Activated CD4-positive, CD25-positive, alpha-beta regulatory T cell treated with anti-CD3 and anti-CD28 coated beads, Interleukin-2, amount 50 U/mL, for 72 hours (primary cell): ENCODE measurements around the gene PKLR.
"Not testable (repeated sequence)": the region's sequence is repeated elsewhere in the genome, so short reads cannot be mapped to it uniquely, and the experiment has no call there.

Source experiments
- DNase-seq: peaks from one replicate; pipeline ENCODE4 v3.0.0; 2021

Gene PKLR

DNA sequence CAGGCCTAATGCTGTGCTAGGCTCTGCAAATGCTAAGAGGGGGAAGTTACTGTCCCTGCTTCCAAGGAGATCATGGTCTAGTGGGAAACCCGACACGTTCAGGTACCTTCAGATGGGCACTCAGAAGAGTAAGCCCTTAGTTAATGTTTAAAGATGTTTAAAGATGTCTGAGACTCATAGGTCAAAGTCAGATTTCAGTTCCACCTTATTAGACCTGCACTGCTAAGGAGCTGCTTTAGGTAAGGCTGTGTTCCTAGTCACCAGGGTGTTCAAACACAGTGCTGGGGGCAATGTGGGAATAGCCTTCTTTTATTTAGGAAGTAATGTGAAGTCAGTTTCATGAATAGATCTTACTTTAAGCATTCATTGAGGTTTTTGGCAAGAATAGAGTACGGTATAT, 15.7 kb upstream of the PKLR start:
- no peak for DNase-seq

DNA sequence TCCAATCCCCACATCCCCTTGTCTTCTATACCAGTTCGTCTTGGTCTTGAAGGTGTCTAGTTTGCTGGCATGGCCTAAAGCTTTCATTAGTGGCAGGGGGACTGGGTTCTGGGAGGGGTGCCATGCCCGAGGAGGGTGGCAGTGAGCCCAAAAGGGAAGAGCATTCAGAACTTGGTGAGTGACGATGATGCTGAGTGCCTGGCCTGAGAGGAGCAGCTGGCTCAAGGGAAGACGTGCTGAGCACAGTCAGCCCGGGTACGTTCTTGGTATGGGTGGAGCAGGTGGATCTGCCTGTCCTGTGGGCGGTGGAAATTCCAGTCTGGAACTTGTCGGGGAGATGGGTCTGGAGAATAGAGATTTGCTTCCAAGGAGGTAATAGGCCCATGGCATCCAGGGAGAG, 12.0 kb upstream of the PKLR start:
- no peak for DNase-seq

DNA sequence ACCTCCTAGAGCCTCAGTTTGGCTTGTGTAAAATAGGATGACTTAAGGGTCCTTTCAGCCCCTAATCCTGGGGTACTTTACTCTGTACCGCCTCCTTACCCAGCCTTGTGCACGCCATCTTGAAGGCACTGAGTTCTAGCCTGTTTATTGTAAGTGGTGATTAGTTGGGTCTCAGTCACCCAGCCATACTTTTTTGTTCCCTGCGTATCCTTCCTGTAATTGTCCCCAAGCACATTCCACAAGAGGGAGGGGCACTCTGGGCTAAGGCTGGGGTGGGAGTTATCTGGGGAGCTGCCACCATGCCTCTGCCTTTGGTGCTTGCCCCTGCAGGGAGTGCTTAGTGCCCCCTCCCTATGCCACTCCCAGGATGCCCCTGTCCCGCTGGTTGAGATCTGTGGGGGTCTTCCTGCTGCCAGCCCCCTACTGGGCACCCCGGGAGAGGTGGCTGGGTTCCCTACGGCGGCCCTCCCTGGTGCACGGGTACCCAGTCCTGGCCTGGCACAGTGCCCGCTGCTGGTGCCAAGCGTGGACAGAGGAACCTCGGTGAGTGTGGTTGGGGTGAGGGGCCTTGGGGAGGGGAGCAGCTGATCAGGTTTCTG, 8.3 kb upstream of the PKLR start:
- no peak for DNase-seq

DNA sequence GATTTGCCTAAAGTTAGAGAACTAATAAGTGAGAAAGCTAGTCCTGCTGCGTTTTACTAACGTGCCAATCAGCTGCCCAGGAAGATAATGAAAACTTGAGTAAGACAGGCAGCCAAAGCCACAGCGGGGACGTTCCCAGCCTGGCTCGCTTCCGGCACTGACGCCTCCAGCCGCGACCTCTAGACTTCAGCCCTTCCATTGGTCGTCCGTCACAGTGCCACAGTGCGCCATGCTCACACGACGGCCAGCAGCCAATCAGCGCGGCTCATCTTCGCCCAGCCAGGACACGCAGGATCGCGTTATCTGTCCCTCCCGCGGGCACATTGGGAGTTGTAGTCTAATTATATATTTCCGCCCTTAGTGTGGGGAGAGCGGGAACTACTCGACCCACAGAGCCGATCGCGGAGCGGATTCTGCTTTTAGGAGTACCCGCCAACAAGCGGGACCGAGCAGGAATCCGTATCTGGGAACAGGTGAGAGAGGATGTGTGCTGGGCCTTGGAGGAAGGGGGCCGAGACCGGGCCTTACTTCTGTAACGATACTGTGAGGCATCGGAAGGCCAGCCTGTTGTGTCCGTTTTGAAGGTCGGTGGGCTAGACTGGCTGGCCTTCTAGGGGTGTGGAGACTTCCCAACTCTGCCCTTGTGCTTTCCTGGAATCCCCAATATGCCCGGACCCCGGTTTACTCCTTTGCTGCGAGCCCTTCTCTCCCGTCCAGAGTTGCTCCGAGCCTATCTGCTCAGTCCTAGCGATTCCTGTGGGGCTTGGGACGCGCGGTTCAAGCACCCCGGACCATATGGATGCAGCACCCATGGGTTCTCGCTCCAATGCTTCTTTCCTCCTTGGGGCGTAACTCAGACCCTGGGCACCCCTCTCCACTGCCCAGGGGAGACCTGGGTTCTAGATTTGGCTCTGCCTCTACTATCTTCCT, 7.5 kb upstream of the PKLR start, which contains the start of gene FDPS:
TSS of gene FDPS (plus strand) at position 374 of the 930 bp plus-strand sequence. CDS start 924 bp downstream, outside the sequence.
- DNase-seq, result peak; percentile 93

DNA sequence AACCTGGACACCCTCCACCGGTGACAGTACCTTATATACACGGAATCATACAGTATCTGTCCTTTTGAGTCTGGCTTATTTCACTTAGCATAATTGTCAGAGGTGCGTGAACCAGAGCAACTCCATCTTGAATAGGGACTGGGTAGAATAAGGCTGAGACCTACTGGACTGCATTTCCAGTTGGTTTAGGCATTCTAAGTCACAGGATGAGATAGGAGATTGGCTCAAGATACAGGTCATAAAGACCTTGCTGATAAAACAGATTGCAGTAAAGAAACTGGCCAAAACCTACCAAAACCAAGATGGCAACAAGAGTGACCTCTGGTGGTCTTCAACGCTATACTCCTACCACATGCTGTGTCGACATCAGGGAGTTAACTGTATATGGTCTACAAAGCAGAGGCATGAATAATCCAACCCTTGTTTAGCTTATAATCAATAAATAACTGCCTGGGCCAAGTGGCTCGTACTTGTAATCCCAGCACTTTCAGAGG, 6.1 kb upstream of the PKLR start:
- no peak for DNase-seq

DNA sequence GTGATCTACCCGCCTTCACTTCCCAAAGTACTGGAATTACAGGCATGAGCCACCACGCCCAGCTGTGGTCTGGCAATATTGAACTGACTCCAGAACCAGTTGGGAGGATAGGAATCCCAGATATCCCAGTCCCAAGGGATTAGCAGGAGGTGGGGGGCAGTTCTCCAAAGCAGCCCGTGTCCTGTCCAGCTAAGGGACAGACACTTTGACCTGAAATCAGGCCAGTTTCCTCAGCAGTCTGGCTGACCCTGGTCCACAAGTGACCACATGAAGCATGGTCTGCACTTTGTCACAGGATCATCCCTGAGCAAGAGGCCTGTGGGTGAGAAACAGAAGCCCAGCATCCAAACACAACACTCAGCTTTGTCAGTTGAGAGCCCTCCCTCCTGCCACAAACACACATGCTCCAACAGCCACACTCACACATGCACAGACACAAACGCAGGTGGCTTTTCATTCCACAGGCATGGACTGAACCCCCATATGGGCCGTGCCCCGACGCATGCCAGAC, 4.7 kb upstream of the PKLR start:
- DNase-seq, result no peak

DNA sequence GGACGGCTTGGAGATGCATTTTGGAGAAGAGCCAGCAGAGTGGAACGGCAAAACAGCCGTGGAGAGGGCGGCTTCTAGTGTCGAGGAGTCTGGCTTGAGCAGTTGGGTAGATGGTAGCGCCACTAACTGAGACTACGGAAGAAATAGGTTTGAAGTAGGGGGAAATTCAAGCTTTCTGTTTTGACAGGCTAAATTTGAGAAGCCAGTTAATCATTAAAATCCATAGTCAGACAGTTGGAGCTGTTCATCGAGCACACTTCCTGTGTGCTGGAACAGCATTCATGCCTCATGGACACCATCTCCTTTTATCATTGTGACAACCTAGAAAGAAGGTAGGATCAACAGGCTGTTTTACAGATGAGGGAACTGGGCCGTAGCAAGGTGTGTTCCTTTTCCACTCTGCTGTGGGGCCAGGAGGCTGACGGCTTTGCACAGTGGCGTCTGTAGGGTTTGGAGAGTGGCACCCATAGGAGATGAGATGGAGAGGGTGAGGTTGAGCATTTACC, 3.4 kb upstream of the PKLR start:
- no peak for DNase-seq

DNA sequence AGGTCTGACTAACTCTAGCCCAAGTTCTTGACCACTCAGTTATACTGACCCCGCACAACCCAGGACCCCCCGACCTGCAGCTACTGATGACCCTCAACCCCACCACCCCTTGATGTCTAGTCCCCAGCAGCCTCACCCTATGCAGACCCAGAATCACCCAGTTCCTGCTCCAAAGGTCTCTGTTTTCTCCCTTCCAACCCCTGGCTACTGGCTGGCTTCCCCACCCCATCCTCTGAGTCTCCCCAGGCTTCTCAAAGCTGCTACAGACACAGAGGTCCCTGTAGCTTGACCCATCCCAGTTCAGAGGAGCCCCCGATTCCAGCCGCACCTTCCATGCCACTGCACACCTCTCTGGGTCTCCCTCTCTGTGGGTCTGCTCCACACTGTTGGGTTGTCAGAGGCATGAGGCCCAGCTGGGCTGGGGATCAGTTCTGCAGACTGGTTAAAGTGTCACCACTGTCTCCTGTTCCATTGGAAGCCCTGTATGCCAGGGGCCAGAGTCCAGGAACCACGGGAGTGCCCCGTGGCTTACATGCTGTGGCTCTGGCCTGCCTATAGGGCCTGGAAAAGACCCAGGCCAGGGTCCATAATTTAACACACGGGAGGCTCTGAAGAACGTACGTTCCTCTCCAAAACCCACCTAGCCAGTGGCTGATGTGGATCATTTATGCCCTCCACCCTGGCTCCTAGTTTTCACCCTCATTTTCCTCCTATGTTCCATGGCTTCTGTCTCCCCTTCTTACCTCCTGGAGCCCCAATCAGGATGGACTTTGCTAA, 497 bp downstream of the PKLR start:
- no peak for DNase-seq

DNA sequence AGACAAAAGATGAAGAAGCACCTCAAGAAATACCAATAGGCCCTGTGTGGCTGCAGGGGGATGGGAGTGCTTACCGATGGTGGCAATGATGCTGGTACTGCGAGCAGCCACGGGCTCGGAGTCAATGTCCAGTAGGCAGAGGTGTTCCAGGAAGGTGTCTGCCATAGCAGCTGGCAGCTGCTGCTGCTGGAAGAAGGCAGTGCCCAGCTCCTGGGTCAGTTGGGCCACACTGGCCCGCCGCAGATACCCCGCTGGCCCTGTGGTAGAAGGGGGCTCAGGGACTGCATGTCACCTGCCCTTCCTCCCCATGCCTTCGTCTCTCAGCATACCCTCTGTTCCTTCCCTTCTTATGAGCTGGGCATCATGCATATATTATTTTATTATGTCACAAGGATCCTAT, 1.2 kb downstream of the PKLR start:
- no peak for DNase-seq

DNA sequence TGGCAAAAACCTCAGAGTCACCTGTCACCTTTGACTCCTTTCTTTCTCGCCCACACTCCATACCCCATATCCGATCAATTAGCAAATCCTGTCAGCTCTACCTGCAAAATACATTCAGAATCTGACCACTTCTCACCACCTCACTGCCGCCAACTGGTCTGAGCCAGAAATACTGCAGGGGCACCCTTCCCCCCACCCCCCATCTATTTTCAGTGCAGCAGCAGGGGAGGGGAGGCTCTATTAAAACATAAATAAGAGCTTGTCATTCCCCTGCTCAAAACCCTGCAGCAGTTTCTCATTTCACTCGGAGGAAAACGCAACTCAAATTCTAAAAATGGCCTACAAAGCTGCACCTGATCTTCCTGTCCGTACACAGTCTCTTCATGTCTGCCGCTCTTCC, 3.9 kb downstream of the PKLR start:
- DNase-seq, result no peak

DNA sequence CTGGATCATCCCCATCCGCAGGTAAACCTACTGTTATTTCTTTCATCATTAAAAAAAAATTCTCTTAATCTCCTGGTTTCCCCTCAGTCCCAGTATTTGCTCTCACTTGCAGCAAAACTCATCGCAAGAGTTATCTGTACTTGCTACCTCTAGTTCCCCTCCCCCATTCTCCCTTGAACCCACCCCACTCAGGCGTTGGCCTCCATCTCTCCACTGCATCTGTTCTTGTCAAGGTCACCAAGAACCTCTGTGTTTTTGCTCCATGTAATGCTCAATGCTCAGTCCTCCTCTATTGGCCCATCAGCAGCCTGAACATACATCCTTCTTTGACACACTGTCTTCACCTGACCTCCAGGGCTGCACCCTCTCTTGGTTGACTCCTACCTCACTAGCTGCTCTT, 4.6 kb downstream of the PKLR start:
- no peak for DNase-seq

DNA sequence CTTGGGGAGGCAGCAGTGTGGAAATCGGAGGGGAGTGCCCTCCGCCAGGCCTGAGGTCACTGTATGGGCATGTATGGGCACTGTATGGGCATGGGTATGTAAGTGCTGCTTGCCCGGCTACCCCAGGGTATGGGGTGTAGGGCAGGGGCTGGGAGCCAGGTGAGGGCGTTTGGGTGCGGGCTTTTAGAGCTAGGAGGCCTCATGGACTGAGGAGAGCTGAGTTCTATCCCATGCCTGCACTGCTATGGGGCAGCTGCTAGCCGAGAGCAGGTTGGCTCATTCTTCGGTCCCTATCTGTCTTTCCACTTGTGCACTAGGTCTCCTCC, 5.3 kb downstream of the PKLR start:
- no peak for DNase-seq

DNA sequence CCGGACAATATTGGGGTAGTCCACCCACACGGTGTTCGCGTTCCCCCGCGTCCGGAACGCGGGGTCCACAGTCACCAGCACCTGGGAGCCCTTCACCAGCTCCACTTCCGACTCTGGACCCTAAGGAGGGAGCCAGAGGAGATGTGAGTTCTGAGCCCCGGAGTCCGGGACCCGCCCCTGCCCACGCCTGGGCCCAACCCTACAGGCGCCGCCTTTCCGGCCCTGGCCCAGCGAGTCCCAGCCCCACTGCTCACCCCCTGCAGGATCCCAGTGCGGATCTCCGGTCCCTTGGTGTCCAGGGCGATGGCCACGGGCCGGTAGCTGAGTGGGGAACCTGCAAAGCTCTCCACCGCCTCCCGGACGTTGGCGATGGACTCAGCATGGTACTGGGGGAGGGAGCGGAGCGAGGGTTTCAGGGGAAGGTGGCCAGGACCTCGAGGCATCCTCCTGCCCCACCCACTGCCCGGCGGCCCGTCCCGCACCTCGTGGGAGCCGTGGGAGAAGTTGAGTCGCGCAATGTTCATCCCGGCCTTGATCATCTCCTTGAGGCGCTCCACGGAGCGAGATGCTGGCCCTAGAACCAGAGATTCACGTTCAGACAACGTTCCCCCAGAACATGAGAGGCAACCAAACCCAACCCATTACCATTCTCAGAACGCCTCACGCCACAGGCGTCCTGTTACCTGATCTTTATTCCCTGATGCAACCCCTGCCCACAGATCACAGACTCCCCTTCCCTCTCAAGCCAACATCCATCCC, 5.9 kb downstream of the PKLR start:
- DNase-seq, result no peak

DNA sequence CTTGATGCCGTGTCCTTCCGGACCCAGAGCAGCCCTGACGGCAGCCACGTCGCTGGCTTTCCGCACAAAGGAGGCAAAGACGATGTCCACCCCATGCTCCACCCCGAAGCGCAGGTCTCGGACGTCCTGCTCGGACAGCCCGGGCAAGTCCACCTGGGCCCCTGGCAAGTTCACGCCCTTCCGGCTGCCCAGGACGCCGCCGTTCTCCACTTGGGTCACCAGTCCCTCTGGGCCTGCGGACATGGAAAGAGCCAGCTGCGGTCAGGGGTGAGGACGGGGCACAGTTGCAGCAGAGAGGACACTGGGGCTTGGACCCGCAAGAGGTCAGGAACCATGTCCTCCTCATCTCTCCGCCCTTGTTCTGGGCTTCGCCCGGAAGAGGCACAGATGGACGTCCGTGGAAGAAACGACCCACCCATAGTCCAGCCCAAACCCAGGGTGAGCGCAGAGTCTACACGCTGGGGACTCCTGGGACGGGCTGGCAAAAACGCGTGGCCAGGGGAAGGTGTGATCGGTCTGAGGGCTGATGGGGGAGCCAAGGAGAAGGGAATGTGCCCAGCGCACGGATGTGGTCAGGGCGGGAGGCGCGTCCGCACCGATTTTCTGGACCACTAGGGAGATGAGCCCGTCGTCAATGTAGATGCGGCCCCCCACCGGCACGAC, 6.6 kb downstream of the PKLR start:
- DNase-seq, result no peak

DNA sequence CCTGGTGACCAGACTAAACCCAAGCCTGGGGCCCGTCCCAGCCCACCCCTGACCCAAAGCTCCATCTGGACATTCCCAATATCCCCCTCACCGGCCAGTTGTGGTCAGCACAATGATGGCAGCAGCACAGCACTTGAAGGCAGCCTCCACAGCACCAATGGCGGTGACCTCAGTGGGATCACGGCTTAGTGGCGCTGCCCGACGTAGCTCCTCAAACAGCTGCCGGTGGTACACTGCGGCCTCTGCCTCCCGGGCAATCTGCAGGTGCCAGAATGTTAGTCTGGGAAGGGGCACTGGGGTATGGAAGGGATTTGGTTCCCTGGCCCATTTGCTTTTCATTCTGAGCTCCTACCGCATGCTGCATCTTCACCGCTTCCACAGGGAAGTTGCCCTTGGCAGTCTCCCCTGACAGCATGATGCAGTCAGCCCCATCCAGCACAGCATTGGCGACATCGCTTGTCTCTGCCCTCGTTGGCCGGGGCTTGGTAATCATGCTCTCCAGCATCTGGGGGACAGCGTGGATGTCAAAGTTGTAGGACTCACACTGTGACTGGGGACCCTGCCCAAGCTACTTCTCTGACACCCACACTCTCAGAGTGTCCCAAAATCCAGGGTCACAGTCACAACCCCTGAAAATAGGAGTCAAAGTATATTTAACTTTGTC, 8.0 kb downstream of the PKLR start:
- no peak for DNase-seq

DNA sequence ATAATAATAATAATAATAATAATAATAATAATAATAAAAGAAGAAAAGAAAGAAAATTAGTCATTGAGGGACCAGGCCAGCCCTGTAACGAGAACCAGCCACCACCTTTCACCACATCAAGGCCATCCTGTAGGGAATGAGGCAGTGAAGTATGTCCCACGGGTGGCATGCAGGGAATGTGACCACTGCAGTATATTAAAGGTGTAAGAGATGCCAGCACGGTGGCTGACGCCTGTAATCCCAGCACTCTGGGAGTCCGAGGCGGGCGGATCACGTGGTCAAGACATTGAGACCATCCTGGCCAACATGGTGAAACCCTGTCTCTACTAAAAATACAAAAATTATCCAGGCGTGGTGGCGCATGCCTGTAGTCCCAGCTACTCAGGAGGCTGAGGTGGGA, 10.2 kb downstream of the PKLR start:
- DNase-seq, result not testable (repeated sequence)

DNA sequence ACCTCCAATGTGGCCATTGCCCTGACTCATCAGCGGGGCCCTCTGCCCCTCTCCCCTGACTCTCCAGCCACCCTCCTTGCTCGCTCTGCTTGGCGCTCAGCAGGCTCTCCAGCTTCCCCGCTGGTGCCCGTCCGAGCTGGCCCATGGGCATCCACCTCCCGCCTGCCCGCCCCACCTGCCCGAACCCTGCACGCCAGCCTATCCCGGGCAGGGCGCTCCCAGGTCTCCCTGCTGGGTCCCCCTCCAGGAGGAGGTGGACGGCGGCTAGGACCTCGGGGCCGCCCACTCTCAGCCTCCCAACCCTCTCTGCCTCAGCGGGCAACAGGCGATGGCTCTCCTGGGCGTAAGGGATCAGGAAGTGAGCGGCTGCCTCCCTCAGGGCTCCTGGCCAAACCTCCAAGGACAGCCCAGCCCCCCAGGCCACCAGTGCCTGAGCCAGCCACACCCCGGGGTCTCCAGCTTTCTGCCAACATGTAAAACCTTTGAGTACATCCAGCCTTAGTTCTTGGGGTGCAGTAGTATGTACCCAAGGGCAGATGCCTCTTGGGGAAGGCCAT, 13.2 kb downstream of the PKLR start:
- no peak for DNase-seq

DNA sequence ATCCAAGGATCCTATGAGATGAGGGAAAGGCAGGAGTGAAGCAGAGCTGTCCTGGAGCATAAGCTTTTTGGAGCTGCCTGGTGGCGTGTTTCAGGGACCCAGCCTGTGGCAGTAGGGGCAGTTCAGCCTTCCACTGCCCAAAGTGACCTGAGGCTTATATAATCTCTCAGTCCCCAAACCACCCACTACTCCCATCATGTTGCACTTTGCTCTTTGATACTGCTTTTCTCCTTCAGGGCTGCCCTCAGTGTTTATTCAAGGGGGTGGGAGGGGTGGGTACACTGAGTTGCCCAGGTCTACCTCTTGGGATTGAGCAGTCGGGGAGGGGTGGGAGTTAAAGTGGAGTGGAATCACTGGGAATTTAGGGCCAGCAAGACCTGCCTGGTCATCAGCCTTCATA, 14.7 kb downstream of the PKLR start:
- no peak for DNase-seq

DNA sequence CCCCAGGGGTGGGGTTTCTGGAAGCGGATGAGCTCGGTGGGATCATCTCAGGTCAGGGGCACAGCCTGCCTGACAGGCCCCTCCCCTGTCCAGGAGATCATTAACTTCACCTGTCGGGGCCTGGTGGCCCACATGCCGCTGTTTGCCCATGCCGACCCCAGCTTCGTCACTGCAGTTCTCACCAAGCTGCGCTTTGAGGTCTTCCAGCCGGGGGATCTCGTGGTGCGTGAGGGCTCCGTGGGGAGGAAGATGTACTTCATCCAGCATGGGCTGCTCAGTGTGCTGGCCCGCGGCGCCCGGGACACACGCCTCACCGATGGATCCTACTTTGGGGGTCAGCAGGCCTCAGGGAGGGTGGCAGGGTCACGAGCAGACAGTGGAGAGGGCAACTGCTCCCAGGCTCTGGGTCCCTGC, 15.6 kb downstream of the PKLR start:
- DNase-seq, result no peak

DNA sequence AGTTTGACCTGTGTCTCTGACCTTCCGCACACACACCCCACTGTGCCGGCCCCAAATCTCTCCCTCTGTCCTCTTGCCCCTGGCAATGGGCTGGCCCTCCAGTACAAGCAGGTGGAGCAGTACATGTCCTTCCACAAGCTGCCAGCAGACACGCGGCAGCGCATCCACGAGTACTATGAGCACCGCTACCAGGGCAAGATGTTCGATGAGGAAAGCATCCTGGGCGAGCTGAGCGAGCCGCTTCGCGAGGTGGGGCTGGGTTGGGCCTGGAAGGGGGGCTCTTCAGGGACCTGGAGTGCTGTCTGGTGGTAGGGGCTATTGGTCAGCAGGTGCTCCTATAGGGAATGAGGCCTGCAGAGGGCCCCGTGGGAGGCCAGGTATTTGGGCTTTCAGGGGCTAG, 16.2 kb downstream of the PKLR start:
- no peak for DNase-seq

DNA sequence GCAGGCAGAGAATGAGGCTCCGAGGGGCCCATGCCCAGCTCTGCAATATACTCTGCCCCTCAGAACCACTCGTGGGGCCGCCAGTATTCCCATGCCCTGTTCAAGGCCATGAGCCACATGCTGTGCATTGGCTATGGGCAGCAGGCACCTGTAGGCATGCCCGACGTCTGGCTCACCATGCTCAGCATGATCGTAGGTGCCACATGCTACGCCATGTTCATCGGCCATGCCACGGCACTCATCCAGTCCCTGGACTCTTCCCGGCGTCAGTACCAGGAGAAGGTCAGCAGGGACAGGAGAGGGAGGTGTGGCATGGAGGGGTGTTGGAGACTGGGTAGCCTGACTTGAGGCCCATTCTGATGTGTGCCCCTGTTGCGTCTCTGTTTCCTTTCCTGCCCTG, 16.8 kb downstream of the PKLR start:
- no peak for DNase-seq
